ENCODE measurements around the gene KLK4. TPM values are rescaled to one million over a fixed set of nuclear protein-coding genes. Genes with fewer than 3 reads are reported as not detected.

Gene KLK4
- polyA plus RNA-seq, 3 donors, result not detected

- Histone ChIP-seq H3K79me2 (ENCODE audit: insufficient read depth, low read length) (no peaks in the 10 kb centered on the region), H3K27me3 (ENCODE audit: control insufficient read depth in 2 of 2, insufficient read depth in 2 of 2, low read length in 2 of 2) (no peaks in the 10 kb centered on the region), H3K27ac (ENCODE audit: low read depth in 1 of 2, low read length in 2 of 2) (no peak overlapping the region), H3K36me3 (replicated peaks in 1 of 2; ENCODE audit: control insufficient read depth in 1 of 2, insufficient read depth in 2 of 2, low read length in 2 of 2) (no peaks in the 10 kb centered on the region), H4K20me1 (ENCODE audit: insufficient read depth, low read length) (no peaks in the 10 kb centered on the region), H3K4me3 (replicated peaks in 1 of 3; ENCODE audit: low read depth in 2 of 3, low read length in 3 of 3) (no peak overlapping the region), H3K4me2 (replicated peaks; ENCODE audit: extremely low read depth, low read length, poor library complexity, severe bottlenecking) (no peak overlapping the region), H3K9me3 (replicated peaks in 1 of 2; ENCODE audit: control insufficient read depth in 1 of 2, insufficient read depth in 1 of 2, low read length in 2 of 2) (no peaks in the 10 kb centered on the region), H3K9ac (ENCODE audit: insufficient read depth, low read length, poor library complexity, severe bottlenecking) (no peak overlapping the region), H3K4me1 (ENCODE audit: control insufficient read depth in 1 of 2, insufficient read depth in 2 of 2, low read length in 2 of 2) (no peaks in the 10 kb centered on the region), H2AFZ (ENCODE audit: insufficient read depth, low read depth, low read length, poor library complexity, severe bottlenecking) (no peak overlapping the region)
- Mint-ChIP-seq H3K27ac (no peak overlapping the region), H3K4me3 (no peak overlapping the region), H3K4me1 (no peaks in the 10 kb centered on the region), H3K9me3 (peaks cover 0 to 11% (median 4%) of the 10 kb centered on the region in 7 donors), H3K27me3 (ENCODE audit: low read depth in 3 of 3) (peaks cover 3 to 10% (median 6%) of the 10 kb centered on the region in 3 donors), H3K36me3 (no peaks in the 10 kb centered on the region)
- 48% methylated on average over 16 of the region's 19 CpGs for WGBS (ENCODE audit: insufficient coverage)
- TF ChIP-seq CTCF (IDR thresholded peaks at IDR 0.05), result no peak
- DNase-seq, result no peak
- intact Hi-C loops (cut with micrococcal nuclease), result no loop called here
These were observed 38.7 kb upstream of the KLK4 start for GRCh38 chr19:50949861-50950260.

- peaks cover 0 to 4% of the 10 kb centered on the region in 2 donors for H3K9me3 ChIP-seq (replicated peaks in 1 of 2; ENCODE audit: control insufficient read depth in 1 of 2, insufficient read depth in 1 of 2, low read length in 2 of 2)
- H3K27ac ChIP-seq (ENCODE audit: low read depth in 1 of 2, low read length in 2 of 2), result no peak overlapping the region
- H3K27ac Mint-ChIP-seq, result no peak overlapping the region
- H4K20me1 ChIP-seq (ENCODE audit: insufficient read depth, low read length), result no peaks in the 10 kb centered on the region
- H3K4me3 Mint-ChIP-seq, result no peak overlapping the region
- H3K4me3 ChIP-seq (replicated peaks in 1 of 3; ENCODE audit: low read depth in 2 of 3, low read length in 3 of 3), result no peak overlapping the region
- 82% methylated on average over 4 of the region's 4 CpGs for WGBS (ENCODE audit: insufficient coverage)
- no peaks in the 10 kb centered on the region for H3K36me3 ChIP-seq (replicated peaks in 1 of 2; ENCODE audit: control insufficient read depth in 1 of 2, insufficient read depth in 2 of 2, low read length in 2 of 2)
- H3K27me3 Mint-ChIP-seq (ENCODE audit: low read depth in 3 of 3), result peaks cover 3 to 11% (median 10%) of the 10 kb centered on the region in 3 donors
- H2AFZ ChIP-seq (ENCODE audit: insufficient read depth, low read depth, low read length, poor library complexity, severe bottlenecking), result no peak overlapping the region
- intact Hi-C loops (cut with micrococcal nuclease), result no loop called here
- H3K4me1 Mint-ChIP-seq, result no peaks in the 10 kb centered on the region
- H3K36me3 Mint-ChIP-seq, result no peaks in the 10 kb centered on the region
- H3K4me1 ChIP-seq (ENCODE audit: control insufficient read depth in 1 of 2, insufficient read depth in 2 of 2, low read length in 2 of 2), result no peaks in the 10 kb centered on the region
- no peaks in the 10 kb centered on the region for H3K79me2 ChIP-seq (ENCODE audit: insufficient read depth, low read length)
- TF ChIP-seq CTCF (IDR thresholded peaks at IDR 0.05), result no peak
- H3K27me3 ChIP-seq (ENCODE audit: control insufficient read depth in 2 of 2, insufficient read depth in 2 of 2, low read length in 2 of 2), result no peaks in the 10 kb centered on the region
- DNase-seq, result no peak
- no peak overlapping the region for H3K4me2 ChIP-seq (replicated peaks; ENCODE audit: extremely low read depth, low read length, poor library complexity, severe bottlenecking)
- H3K9ac ChIP-seq (ENCODE audit: insufficient read depth, low read length, poor library complexity, severe bottlenecking), result no peak overlapping the region
- H3K9me3 Mint-ChIP-seq, result peaks cover 3 to 12% (median 8%) of the 10 kb centered on the region in 7 donors
These were observed 35.9 kb upstream of the KLK4 start for GRCh38 chr19:50947123-50947522.
